Measurements from ENCODE around the gene OR6F1. TPM values are rescaled to one million over a fixed set of nuclear protein-coding genes. Genes with fewer than 3 reads are reported as not detected.

Gene OR6F1
- total RNA-seq, 1 experiment from 2014 or later = not detected

DNA sequence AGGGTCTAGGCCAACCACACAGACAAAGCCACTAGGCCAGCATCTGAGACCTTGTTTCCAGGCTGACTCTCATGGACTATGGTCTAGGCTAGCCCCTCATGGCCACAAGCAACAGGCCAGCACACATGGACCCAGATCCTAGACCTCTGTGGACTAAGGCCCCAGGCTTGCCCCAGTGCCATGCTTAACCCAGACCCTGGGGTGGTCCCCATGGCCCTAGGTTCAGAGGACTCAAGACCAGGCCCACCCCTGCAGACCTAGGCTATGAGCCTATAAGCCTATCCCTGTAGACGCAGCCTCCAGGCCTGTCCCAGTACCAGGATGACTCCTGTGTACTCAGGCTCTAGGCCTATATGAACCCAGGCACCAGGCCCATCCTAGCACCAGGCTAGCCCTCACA is 33.4 kb upstream of the OR6F1 start:
- no peak for ATAC-seq
- intact Hi-C loops (cut with micrococcal nuclease) = loop anchor here (5.0 kb wide), 2 partner anchors 107 to 167 kb away; partner anchors contain the start of gene TRIM58
- H3K36me3 ChIP-seq (ENCODE audit: low read depth, low read length) = no peaks in the 10 kb centered on the region
- peaks cover 19% of the 10 kb centered on the region for H3K4me1 ChIP-seq (ENCODE audit: insufficient read depth, low read length)
- H2AFZ ChIP-seq (ENCODE audit: low read length) = no peak overlapping the region
- H4K20me1 ChIP-seq (ENCODE audit: low read length) = no peaks in the 10 kb centered on the region
- no peak overlapping the region for H3K27ac ChIP-seq (ENCODE audit: low read length)
- H3K27me3 ChIP-seq (ENCODE audit: low read length) = no peaks in the 10 kb centered on the region
- no peaks in the 10 kb centered on the region for H3K79me2 ChIP-seq (ENCODE audit: low read length)
- TF ChIP-seq EZH2 (IDR thresholded peaks at IDR 0.05; ENCODE audit: low read length, unreplicated experiment) (no peak), EZH2phosphoT487 (IDR thresholded peaks at IDR 0.05; ENCODE audit: borderline replicate concordance, low read length) (no peak)
- TF ChIP-seq, protein P1, sequence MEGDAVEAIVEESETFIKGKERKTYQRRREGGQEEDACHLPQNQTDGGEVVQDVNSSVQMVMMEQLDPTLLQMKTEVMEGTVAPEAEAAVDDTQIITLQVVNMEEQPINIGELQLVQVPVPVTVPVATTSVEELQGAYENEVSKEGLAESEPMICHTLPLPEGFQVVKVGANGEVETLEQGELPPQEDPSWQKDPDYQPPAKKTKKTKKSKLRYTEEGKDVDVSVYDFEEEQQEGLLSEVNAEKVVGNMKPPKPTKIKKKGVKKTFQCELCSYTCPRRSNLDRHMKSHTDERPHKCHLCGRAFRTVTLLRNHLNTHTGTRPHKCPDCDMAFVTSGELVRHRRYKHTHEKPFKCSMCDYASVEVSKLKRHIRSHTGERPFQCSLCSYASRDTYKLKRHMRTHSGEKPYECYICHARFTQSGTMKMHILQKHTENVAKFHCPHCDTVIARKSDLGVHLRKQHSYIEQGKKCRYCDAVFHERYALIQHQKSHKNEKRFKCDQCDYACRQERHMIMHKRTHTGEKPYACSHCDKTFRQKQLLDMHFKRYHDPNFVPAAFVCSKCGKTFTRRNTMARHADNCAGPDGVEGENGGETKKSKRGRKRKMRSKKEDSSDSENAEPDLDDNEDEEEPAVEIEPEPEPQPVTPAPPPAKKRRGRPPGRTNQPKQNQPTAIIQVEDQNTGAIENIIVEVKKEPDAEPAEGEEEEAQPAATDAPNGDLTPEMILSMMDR (conservative IDR thresholded peaks at IDR 0.05; ENCODE audit: low read depth, low read length) = no peak
- H3K9me2 ChIP-seq (replicated peaks; ENCODE audit: low read length) = no peaks in the 10 kb centered on the region
- H3K9ac ChIP-seq (ENCODE audit: low read length) = no peak overlapping the region
- H3F3A ChIP-seq (ENCODE audit: low read length, unreplicated experiment) = no peaks in the 10 kb centered on the region
- H3K4me3 ChIP-seq (ENCODE audit: low read length) = no peak overlapping the region
- ChIA-PET CTCF (no interaction called here), POLR2A (ENCODE audit: unreplicated experiment) (no interaction called here)
- H3K4me2 ChIP-seq (ENCODE audit: low read length) = no peak overlapping the region
- no peaks in the 10 kb centered on the region for H3K9me3 ChIP-seq (ENCODE audit: low read length)
- DNase-seq = no peak
- no TSS peak for BruUV-seq (replicated peaks)

GRCh38 chr1:247748041-247748440 is 31.6 kb upstream of the OR6F1 start, which contains the start of gene OR14A2:
OR14A2 (minus strand) TSS chr1:247748141.
- BruUV-seq (replicated peaks) = no TSS peak
- DNase-seq (no peak), ATAC-seq (no peak)
- H3K4me1 ChIP-seq (ENCODE audit: insufficient read depth, low read length) = peaks cover 19% of the 10 kb centered on the region
- H4K20me1 ChIP-seq (ENCODE audit: low read length) = no peaks in the 10 kb centered on the region
- TF ChIP-seq EZH2phosphoT487 (IDR thresholded peaks at IDR 0.05; ENCODE audit: borderline replicate concordance, low read length) (no peak), EZH2 (IDR thresholded peaks at IDR 0.05; ENCODE audit: low read length, unreplicated experiment) (no peak)
- TF ChIP-seq, protein P1 (conservative IDR thresholded peaks at IDR 0.05; ENCODE audit: low read depth, low read length) = no peak
- H3K36me3 ChIP-seq (ENCODE audit: low read depth, low read length) = no peaks in the 10 kb centered on the region
- intact Hi-C loops (cut with micrococcal nuclease) = loop anchor here (5.0 kb wide), 2 partner anchors 109 to 169 kb away; partner anchors contain the start of gene TRIM58
- no peak within 1 kb of the TSS for H3K9ac ChIP-seq (ENCODE audit: low read length)
- no peaks in the 10 kb centered on the region for H3K79me2 ChIP-seq (ENCODE audit: low read length)
- no peaks in the 10 kb centered on the region for H3K9me3 ChIP-seq (ENCODE audit: low read length)
- no peak within 1 kb of the TSS for H3K27ac ChIP-seq (ENCODE audit: low read length)
- no peak within 1 kb of the TSS for H3K4me2 ChIP-seq (ENCODE audit: low read length)
- no peaks in the 10 kb centered on the region for H3F3A ChIP-seq (ENCODE audit: low read length, unreplicated experiment)
- no peak within 1 kb of the TSS for H2AFZ ChIP-seq (ENCODE audit: low read length)
- no peaks in the 10 kb centered on the region for H3K9me2 ChIP-seq (replicated peaks; ENCODE audit: low read length)
- no peaks in the 10 kb centered on the region for H3K27me3 ChIP-seq (ENCODE audit: low read length)
- ChIA-PET POLR2A (ENCODE audit: unreplicated experiment) (no interaction called here), CTCF (no interaction called here)
- H3K4me3 ChIP-seq (ENCODE audit: low read length) = no peak within 1 kb of the TSS

DNA sequence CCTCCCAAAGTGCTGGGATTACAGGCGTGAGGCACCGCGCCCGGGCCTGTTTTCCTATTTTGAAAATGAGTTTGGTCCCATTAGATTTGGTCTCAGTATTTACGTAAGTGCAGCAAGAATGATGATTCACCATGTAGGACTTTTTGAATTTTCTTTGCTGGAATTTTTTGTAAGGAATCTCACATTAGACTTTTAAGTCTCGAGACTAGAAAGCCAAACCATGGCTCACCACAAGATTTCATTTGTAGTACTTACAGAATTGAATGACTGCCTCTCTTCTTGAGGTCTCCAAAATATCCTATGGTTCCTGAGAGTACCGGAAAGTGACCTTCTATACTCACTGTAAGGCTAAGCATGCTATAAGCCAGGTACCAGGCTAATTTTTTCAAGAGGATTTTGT is 31.2 kb upstream of the OR6F1 start:
- intact Hi-C loops (cut with micrococcal nuclease) = loop anchor here (5.0 kb wide), 2 partner anchors 110 to 170 kb away; partner anchors contain the start of gene TRIM58
- Histone ChIP-seq H3K27ac (ENCODE audit: low read length) (no peak overlapping the region), H3K4me2 (ENCODE audit: low read length) (no peak overlapping the region), H3F3A (ENCODE audit: low read length, unreplicated experiment) (no peaks in the 10 kb centered on the region), H3K27me3 (ENCODE audit: low read length) (no peaks in the 10 kb centered on the region), H3K79me2 (ENCODE audit: low read length) (no peaks in the 10 kb centered on the region), H3K9me3 (ENCODE audit: low read length) (no peaks in the 10 kb centered on the region), H4K20me1 (ENCODE audit: low read length) (no peaks in the 10 kb centered on the region), H3K4me3 (ENCODE audit: low read length) (no peak overlapping the region), H3K9ac (ENCODE audit: low read length) (no peak overlapping the region), H3K36me3 (ENCODE audit: low read depth, low read length) (no peaks in the 10 kb centered on the region), H3K9me2 (replicated peaks; ENCODE audit: low read length) (no peaks in the 10 kb centered on the region), H3K4me1 (ENCODE audit: insufficient read depth, low read length) (peaks cover 20% of the 10 kb centered on the region), H2AFZ (ENCODE audit: low read length) (no peak overlapping the region)
- TF ChIP-seq EZH2 (IDR thresholded peaks at IDR 0.05; ENCODE audit: low read length, unreplicated experiment) (no peak), EZH2phosphoT487 (IDR thresholded peaks at IDR 0.05; ENCODE audit: borderline replicate concordance, low read length) (no peak)
- TF ChIP-seq, protein P1 (conservative IDR thresholded peaks at IDR 0.05; ENCODE audit: low read depth, low read length) = no peak
- peak; percentile 72 for DNase-seq
- POLR2A ChIA-PET (ENCODE audit: unreplicated experiment) = no interaction called here
- CTCF ChIA-PET = no interaction called here
- no TSS peak for BruUV-seq (replicated peaks)
- ATAC-seq = peak; percentile 21; the same call in 1 of the 2 replicates

Measured in PC-3 (cell line).